ENCODE data around the gene KRT10.

- TF ChIP-seq CTCF (IDR thresholded peaks at IDR 0.05; ENCODE audit: insufficient read depth, low read depth, low read length) (no peak), EZH2 (IDR thresholded peaks at IDR 0.05; ENCODE audit: insufficient read depth, low read length) (no peak)
Observed at GRCh38 chr17:40815381-40815780, 7.0 kb downstream of the KRT10 start.
